GM18858 (cell line): ENCODE measurements around the gene SECTM1.
"Not testable (repeated sequence)": the region's sequence is repeated elsewhere in the genome, so short reads cannot be mapped to it uniquely, and the experiment has no call there.

ENCODE experiments used
- ATAC-seq: cut with Tn5 transposase; IDR thresholded peaks from one replicate; pipeline ENCODE4 v1.9.1; 2021; ENCODE audit not compliant: unreplicated experiment

Gene SECTM1

DNA sequence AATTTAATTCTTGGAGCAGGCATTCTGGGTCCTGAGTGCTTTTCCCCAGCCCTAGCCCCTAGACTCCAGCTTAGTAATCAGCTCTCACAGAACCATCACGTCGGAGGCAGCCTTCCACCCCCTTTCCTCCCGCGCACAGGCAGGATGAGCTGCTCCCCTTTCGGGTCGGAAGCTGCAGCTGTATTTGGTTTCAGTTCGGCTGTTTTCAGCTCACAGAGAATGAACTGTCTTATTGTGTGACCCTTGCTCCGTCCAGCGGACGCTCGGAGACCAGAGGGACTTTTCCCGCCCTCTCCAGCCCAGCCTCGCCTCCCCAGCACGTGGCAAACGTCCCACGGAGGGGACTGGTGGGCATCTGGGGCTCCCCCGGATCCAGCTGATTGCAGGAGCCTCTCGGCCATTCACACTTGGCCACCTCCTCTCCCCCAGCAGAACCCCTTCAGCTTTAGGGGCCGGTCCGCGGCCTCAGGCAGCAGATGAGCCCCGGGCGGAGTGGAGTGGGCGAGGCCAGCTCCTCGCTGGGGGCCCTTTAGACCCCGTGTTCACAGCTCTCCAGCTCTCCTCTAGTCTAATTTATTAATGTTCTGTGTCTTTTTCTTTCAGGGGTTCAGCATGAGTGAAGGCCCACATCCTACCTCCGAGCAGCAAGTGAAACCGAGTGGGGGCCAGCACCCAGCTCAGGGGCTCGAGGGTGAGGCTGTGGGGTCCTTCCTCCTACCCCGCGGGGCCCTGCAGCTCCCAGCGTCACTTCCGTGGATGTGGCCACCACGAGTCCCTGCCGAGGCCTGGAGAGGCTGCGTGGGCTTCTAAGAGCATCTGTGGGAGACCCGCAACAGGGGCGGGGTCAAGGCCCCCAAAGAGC, 37.1 kb upstream of the SECTM1 start:
- ATAC-seq: no peak

GRCh38 chr17:82369211-82369610, 35.6 kb upstream of the SECTM1 start:
- no peak for ATAC-seq

- no peak for ATAC-seq
Measured at GRCh38 chr17:82367724-82368524, 34.4 kb upstream of the SECTM1 start.

DNA sequence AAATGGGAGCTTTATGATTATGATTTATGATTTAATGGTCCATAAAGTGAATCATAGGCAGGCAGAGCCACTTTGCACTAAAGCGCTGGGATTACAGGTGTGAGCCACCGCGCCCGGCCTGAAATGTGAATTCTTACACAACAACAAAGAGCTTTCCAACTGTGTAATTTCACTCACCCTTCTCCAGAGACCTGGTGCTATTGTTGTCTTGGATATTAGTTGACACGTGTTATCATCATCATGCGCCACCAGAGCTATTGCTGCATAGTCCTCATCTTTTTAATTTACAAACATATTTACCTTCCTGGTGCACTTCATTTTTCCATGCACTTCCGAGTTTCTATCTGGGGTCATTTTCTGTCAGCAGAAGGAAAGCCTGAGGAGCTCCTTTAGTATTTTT, 33.2 kb upstream of the SECTM1 start:
- ATAC-seq: no peak

GRCh38 chr17:82365606-82366295, 32.2 kb upstream of the SECTM1 start:
- no peak for ATAC-seq

- no peak for ATAC-seq
Measured at GRCh38 chr17:82361885-82362633, 28.5 kb upstream of the SECTM1 start.

- ATAC-seq: not testable (repeated sequence)
Measured at GRCh38 chr17:82359451-82360074, 26.0 kb upstream of the SECTM1 start.

GRCh38 chr17:82358465-82359350, 25.1 kb upstream of the SECTM1 start, which contains the start of gene TEX19:
TSS of gene TEX19 (plus strand) at chr17:82359247. CDS start at chr17:82362151, 2,904 bp downstream.
- ATAC-seq: no peak

DNA sequence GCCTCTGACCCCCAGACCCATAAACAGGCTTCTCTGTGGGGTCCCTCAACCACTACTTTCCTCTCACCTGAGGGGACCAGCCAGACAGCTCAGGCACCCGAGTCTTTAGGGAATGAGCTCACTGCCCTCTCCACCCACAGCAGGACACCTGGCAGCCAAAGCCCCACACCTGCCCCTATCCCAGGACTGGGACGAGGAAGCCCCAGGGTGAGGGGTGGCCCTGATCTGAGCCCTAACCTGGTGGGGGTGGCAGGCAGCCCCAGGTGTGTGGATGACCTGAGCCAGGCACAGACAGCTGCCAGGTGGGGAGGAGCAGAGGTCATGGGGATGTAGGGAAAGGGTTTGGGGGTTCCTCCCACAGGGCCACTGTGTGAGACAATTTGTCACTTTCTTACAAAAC, 23.8 kb upstream of the SECTM1 start:
- ATAC-seq: no peak

DNA sequence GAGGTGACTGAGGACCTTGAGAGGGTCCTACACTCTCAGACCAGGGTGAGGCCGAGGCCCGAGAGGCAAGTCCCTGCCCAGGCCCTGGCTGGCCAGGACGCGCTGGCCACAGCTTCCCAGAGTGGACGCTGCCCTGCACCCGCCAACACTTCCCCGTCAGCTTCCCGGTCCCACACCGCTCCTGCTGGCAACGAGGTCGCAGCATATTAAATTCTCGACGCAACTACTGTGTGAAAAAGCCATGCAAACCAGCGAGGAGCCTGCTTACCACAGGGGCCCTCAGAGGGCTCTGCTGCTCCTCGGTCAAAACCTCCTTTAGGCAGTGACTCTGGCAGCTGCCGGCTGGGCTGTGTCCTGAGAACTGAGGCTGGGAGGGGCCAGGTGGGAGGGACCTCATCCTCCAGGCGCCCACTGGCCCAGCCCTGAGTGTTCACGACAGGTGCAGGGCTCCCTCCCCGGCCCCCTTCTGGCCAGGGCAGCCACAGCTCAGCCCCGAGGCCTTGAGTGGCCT, 23.3 kb upstream of the SECTM1 start:
- no peak for ATAC-seq

GRCh38 chr17:82355770-82356427, 22.3 kb upstream of the SECTM1 start:
- ATAC-seq: no peak

DNA sequence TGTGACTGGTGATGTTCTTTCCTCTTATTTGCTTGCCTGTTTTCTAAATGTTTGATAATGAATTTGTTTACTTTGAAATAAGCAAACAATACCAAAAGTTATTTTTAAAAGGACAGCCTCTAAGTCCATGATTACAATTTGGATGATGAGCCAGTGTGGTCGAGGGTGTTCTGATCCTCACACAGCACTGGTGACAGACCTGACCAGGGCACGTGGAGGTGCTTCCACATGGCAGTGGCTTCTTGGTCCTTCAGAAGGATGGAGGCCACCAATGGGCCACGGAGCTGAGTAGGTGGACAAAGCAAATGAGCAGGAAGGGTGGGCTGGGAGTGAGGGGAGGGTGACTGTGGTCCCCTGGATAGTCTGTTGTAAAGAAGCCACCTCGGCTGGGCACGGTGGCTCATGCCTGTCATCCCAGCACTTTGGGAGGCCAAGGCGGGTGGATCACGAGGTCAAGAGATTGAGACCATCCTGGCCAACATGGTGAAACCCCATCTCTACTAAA, 21.3 kb upstream of the SECTM1 start:
- ATAC-seq: no peak

GRCh38 chr17:82353484-82353883, 19.9 kb upstream of the SECTM1 start:
- ATAC-seq: no peak

GRCh38 chr17:82351713-82352488, 18.3 kb upstream of the SECTM1 start:
- no peak for ATAC-seq

- no peak for ATAC-seq
Measured at GRCh38 chr17:82351254-82351712, 17.7 kb upstream of the SECTM1 start.

DNA sequence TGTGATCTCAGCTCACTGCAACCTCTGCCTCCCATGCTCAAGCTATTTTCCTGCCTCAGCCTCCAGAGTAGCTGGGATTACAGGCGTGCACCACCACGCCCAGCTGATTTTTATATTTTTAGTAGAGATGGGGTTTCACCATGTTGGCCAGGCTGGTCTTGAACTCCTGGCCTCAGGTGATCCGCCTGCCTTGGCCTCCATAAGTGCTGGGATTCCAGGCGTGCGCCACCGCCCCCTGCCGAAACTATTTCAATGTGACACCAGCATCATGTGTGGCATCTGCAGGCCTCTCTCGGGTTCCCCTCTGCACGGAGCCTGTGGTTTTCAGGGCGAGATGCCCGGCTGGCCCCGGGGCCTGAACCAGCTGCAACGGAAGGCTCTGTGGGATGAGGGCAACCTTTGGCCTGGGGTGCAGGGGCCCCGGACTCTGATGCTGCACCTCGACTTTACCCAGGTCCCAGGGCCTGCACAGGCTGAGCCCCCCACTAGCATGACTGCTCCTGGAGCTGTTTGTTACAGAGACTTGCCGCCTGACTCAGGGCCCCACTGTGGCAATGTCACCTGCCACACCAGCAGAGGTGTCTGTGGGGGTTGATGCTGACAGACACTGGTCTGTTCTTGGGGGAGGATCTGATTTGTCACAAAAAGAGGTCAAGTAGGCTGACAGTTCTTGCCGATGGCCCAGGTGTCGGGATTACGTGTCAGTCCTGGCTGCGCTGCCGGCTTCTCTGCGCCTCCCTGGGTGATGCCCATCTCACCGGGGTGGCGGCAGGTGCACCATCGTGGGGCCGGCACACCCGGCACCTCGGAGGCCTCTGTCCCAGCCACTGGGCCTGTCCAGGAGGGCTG, 16.8 kb upstream of the SECTM1 start:
- no peak for ATAC-seq

- no peak for ATAC-seq
Measured at GRCh38 chr17:82349287-82349701, 15.7 kb upstream of the SECTM1 start.
